Testis (tissue), 3 donors: ENCODE results near the gene P2RX6. TPM values are rescaled to one million over a fixed set of nuclear protein-coding genes. Genes with fewer than 3 reads are reported as not detected.

Source experiments
- DNase-seq: peaks from one replicate; pipeline ENCODE4 v3.0.0-alpha.2; 2019
- H3K27ac ChIP-seq, 2 donors: fragments of 200-600 bp; sonication (generic); one replicate each; pipeline ENCODE4 v1.5.1; 2019
- H3K27me3 ChIP-seq: fragments of 200-600 bp; sonication (generic); one replicate; pipeline ENCODE4 v1.5.1; 2019
- H3K36me3 ChIP-seq: fragments of 200-600 bp; sonication (generic); one replicate; pipeline ENCODE4 v1.5.1; 2017; ENCODE audit warnings: low read depth; ENCODE audit errors: missing control alignments
- H3K4me1 ChIP-seq: fragments of 200-600 bp; sonication (generic); one replicate; pipeline ENCODE4 v1.5.1; 2019
- H3K4me3 ChIP-seq, 2 donors: fragments of 200-600 bp; sonication (generic); one replicate each; pipeline ENCODE4 v1.5.1; 2017 to 2019
- H3K9me3 ChIP-seq: fragments of 200-600 bp; sonication (generic); one replicate; pipeline ENCODE4 v1.5.1; 2017
- POLR2A ChIP-seq: fragments of 450-650 bp; IDR thresholded peaks from one replicate; pipeline ENCODE4 v1.6.1; 2017; ENCODE audit warnings: antibody characterized with exemption, mild to moderate bottlenecking, moderate library complexity
- WGBS, 2 donors: methylation state at CpG; one replicate each; pipeline ENCODE4 v1.1.5; 2018; 5-methylcytosine and 5-hydroxymethylcytosine counted together
- intact Hi-C: fragments of 100-400 bp; cut with DNase I; formaldehyde crosslinking; loops from one replicate; pipeline ENCODE4 v1.15.1; 2023; ENCODE audit warnings: low total_unique reads
- polyA plus RNA-seq: library from polyadenylated mRNA; stranded (reverse); fragments of 350-450 nt; fragmentation: Illumina TruSeq; extraction: RNeasy Lipid Tissue Mini Kit (QIAGEN cat#74804); gene quantifications from one replicate; pipeline ENCODE4 v1.2.3, GENCODE V29; 2014; ENCODE audit warnings: low read depth, low replicate concordance; ENCODE audit not compliant: insufficient read depth
- total RNA-seq, 2 donors: library from RNA; depleted of rRNA; stranded (reverse); fragments of >200 nt; gene quantifications; one replicate each; pipeline ENCODE4 v1.2.3, GENCODE V29; 2016
- TF ChIP-seq, protein P1 (sequence below), 3 experiments: fragments of 450-650 bp in 2 of 3; fragments of 200-600 bp in 1 of 3; sonication (generic) in 1 of 3; IDR thresholded peaks; one replicate each; pipeline ENCODE4 v1.5.1; 2016 to 2019; ENCODE audit warnings: antibody characterized with exemption in 3 of 3, mild to moderate bottlenecking in 2 of 3, moderate library complexity in 1 of 3

Gene P2RX6
- total and polyA plus RNA-seq, 3 donors from 2014 or later, result 5.2 to 24.0 (median 7.0) TPM

GRCh38 chr22:21042978-21043859 lies 28.3 kb downstream of the P2RX6 start:
- Histone ChIP-seq H3K9me3 (no peaks in the 10 kb centered on the region), H3K4me1 (peaks cover 31% of the 10 kb centered on the region), H3K27me3 (no peaks in the 10 kb centered on the region), H3K36me3 (no peaks in the 10 kb centered on the region), H3K4me3 (no peak overlapping the region), H3K27ac (no peak overlapping the region)
- intact Hi-C loops, result no loop called here
- TF ChIP-seq POLR2A, result no peak
- TF ChIP-seq, protein P1, sequence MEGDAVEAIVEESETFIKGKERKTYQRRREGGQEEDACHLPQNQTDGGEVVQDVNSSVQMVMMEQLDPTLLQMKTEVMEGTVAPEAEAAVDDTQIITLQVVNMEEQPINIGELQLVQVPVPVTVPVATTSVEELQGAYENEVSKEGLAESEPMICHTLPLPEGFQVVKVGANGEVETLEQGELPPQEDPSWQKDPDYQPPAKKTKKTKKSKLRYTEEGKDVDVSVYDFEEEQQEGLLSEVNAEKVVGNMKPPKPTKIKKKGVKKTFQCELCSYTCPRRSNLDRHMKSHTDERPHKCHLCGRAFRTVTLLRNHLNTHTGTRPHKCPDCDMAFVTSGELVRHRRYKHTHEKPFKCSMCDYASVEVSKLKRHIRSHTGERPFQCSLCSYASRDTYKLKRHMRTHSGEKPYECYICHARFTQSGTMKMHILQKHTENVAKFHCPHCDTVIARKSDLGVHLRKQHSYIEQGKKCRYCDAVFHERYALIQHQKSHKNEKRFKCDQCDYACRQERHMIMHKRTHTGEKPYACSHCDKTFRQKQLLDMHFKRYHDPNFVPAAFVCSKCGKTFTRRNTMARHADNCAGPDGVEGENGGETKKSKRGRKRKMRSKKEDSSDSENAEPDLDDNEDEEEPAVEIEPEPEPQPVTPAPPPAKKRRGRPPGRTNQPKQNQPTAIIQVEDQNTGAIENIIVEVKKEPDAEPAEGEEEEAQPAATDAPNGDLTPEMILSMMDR (IDR thresholded peaks at IDR 0.05), result no peak
- 85 to 89% methylated on average over 6 of the region's 6 CpGs for WGBS, 2 donors
- no peak for DNase-seq

DNA sequence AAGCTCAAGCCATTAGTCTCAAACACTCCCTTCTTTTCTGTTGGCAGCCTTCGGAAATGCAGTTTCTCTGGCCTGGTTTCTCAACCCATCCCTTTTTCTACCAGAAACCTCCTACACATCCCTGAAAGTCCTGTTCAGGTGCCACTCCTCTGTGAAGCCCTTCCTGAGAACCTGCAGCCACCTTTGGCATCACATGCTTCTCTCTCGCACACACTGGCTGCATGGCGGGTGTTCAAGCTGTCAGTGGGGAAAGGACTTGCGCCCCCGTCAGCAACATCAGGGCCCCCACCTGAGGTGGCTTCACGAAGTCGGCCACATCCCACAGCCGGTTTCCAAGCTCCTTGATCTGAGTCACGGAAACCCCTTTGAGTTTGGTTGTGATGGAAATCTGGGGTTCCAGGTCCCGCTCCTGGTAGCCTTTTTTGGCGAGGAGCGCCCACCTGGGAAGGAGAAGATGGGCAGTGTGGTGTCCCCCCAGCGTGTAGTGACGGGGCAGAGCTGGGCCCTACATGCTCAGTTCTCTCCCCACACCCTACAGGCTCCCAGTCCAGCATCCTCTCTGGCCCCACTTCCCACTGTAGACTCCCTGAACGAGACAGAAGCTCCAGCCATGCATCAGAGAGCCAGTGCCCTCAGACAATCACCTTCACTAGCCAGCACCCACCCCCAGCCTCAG lies 29.0 kb downstream of the P2RX6 start:
- H3K27me3 ChIP-seq, result no peaks in the 10 kb centered on the region
- peaks cover 23% of the 10 kb centered on the region for H3K4me1 ChIP-seq
- DNase-seq, result no peak
- 85 to 89% methylated on average over 15 of the region's 15 CpGs for WGBS, 2 donors
- peak overlapping the region in 1 of 2 donors; percentile 15 for H3K27ac ChIP-seq
- H3K9me3 ChIP-seq, result no peaks in the 10 kb centered on the region
- intact Hi-C loops, result no loop called here
- H3K4me3 ChIP-seq, result no peak overlapping the region
- TF ChIP-seq POLR2A, result no peak
- TF ChIP-seq, protein P1 (IDR thresholded peaks at IDR 0.05), result no peak
- H3K36me3 ChIP-seq, result no peaks in the 10 kb centered on the region

DNA sequence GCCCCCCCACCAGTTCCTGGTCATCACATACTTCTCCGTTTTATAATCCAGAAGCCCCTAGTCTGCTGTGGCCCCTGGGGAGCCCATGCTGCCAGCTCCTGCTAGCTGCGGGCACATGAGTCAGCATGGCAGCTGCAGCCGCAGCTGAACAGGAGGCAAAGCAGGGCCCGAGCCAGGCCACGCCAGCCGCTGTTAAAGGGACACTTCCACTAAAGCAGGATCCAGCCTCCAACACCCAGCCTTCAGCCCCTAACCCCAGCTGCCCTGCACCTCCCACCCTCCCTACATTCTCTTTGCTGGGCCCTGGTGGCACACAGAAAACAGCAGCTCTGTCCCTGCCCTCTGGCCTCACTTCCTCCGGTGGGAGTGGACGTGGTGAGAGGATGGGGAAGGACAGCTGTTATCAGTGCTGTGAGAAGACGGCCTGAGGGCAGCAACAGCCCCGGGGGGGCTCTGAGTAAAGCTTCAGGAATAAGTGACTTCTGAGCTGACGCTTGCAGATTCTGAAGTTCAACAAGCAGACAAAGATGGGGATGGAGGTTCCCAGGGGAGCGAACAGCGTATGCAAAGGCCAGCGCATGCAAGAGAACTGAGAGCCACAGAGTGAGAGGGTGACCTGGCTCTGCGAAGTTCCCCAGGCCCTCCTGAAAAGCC lies 30.1 kb downstream of the P2RX6 start:
- Histone ChIP-seq H3K4me3 (peak overlapping the region; percentile 47 to 63), H3K27me3 (no peaks in the 10 kb centered on the region), H3K9me3 (no peaks in the 10 kb centered on the region), H3K27ac (no peak overlapping the region), H3K36me3 (no peaks in the 10 kb centered on the region), H3K4me1 (peaks cover 19% of the 10 kb centered on the region)
- intact Hi-C loops, result no loop called here
- TF ChIP-seq, protein P1 (IDR thresholded peaks at IDR 0.05), result no peak
- no peak for DNase-seq
- 4 to 11% methylated on average over 10 to 15 of the region's 15 CpGs for WGBS, 2 donors

DNA sequence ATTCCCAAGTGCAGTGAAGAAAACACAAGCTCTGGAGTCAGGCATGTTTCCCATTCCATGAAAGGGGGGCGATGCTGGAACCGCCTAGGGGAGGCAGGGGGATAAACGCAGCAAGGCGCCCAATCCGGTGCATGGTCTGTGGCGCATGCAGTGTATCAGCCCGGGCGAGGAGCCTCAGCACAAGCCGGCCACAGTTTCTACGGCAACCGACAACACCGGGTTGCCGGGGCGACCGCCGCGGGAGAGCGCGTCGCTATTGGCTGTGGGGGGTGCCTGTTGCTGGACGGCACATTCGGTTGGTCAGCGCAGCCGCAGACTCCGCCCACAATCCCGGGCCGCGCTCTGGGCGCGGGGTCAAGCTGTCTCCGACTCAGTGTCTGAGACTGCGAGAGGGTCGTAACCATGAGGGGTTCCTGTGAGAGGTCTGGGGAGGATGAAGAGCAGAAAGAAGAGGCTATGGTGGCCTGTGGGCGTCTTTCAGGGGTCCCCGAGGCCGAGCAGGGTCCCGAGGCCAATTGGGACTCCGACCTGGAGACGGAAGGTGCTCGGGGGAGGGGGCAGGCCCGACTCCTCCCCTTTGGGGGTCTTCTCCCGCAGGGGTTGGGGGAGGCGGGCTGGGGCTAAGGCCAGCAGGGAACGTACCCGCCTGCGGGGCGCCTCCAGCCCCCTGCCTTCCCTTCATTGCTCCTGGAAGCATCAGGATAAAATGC lies 30.8 kb downstream of the P2RX6 start, which contains the start of gene LRRC74B:
TSS of gene LRRC74B (plus strand) at position 362 of the 710 bp plus-strand sequence. CDS start at position 403, 41 bp downstream.
- intact Hi-C loops, result no loop called here
- TF ChIP-seq, protein P1 (IDR thresholded peaks at IDR 0.05), result no peak
- TF ChIP-seq POLR2A, result no peak
- H3K27ac ChIP-seq, result no peak within 1 kb of the TSS
- no peaks in the 10 kb centered on the region for H3K27me3 ChIP-seq
- peak; percentile 96 for DNase-seq
- no peaks in the 10 kb centered on the region for H3K9me3 ChIP-seq
- WGBS, 2 donors, result 3 to 5% methylated on average over 46 to 47 of the region's 47 CpGs
- peaks cover 19% of the 10 kb centered on the region for H3K4me1 ChIP-seq
- H3K4me3 ChIP-seq, result peak within 1 kb of the TSS; percentile 47 to 63
- H3K36me3 ChIP-seq, result no peaks in the 10 kb centered on the region
